Testis (tissue), 2 donors: ENCODE results near the gene HS2ST1.

Experiments
- CTCF ChIP-seq, 3 experiments: fragments of 450-650 bp in 2 of 3; fragments of 200-600 bp in 1 of 3; sonication (generic) in 1 of 3; IDR thresholded peaks; one replicate each; pipeline ENCODE4 v1.5.1; 2016 to 2019; ENCODE audit warnings: antibody characterized with exemption in 3 of 3, mild to moderate bottlenecking in 2 of 3, moderate library complexity in 1 of 3
- POLR2A ChIP-seq: fragments of 450-650 bp; IDR thresholded peaks from one replicate; pipeline ENCODE4 v1.6.1; 2017; ENCODE audit warnings: antibody characterized with exemption, mild to moderate bottlenecking, moderate library complexity

GRCh38 chr1:87044424-87044823, 130.0 kb downstream of the HS2ST1 start:
- no peak for TF ChIP-seq CTCF (IDR thresholded peaks at IDR 0.05)
- no peak for TF ChIP-seq POLR2A
